ENCODE measurements around the gene IL1RL2. TPM values are rescaled to one million over a fixed set of nuclear protein-coding genes. Genes with fewer than 3 reads are reported as not detected.
A peak's percentile ranks its signal among the peaks of the same experiment; 100 is the strongest.

Gene IL1RL2
- total and polyA plus RNA-seq, 2 donors from 2014 or later, result 1.4 to 1.8 TPM

DNA sequence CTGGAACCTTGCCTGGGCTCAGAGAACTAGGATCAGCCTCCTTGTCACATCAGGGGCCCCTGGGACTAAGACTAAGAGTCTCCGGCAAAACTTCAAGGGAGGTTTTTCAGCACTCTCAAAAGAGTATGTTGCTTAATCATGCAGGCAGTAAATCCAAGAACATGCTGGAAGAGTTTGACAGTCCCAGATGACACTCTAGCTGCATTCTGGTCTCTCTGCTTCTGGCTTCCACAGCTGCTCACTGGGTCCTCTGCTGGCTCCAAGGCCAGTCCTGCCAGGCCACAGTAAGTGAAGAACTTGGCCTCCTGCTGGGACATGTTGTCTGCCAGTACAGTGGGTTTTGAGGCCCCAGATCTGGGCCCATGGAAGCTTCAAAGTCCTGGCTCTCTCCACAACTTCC, 79.4 kb downstream of the IL1RL2 start:
- H3K27ac ChIP-seq (ENCODE audit: low read depth in 2 of 2, low read length in 2 of 2), result peak overlapping the region in 1 of 2 donors; percentile 10
- H3K4me3 ChIP-seq (ENCODE audit: low read length in 3 of 3), result no peak overlapping the region
- no peaks in the 10 kb centered on the region for H3K27me3 ChIP-seq (ENCODE audit: control insufficient read depth, insufficient read depth, low read length)
- TF ChIP-seq, protein P1, sequence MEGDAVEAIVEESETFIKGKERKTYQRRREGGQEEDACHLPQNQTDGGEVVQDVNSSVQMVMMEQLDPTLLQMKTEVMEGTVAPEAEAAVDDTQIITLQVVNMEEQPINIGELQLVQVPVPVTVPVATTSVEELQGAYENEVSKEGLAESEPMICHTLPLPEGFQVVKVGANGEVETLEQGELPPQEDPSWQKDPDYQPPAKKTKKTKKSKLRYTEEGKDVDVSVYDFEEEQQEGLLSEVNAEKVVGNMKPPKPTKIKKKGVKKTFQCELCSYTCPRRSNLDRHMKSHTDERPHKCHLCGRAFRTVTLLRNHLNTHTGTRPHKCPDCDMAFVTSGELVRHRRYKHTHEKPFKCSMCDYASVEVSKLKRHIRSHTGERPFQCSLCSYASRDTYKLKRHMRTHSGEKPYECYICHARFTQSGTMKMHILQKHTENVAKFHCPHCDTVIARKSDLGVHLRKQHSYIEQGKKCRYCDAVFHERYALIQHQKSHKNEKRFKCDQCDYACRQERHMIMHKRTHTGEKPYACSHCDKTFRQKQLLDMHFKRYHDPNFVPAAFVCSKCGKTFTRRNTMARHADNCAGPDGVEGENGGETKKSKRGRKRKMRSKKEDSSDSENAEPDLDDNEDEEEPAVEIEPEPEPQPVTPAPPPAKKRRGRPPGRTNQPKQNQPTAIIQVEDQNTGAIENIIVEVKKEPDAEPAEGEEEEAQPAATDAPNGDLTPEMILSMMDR (IDR thresholded peaks at IDR 0.05; ENCODE audit: borderline replicate concordance, extremely low read depth, insufficient read depth), result no peak
- H3K36me3 ChIP-seq (ENCODE audit: control insufficient read depth in 2 of 3, insufficient read depth in 3 of 3, low read length in 3 of 3), result no peaks in the 10 kb centered on the region
- DNase-seq (peak in 2 of 5 donors; percentile 11 to 74), FAIRE-seq (no peak)
- peaks cover 0 to 7% (median 0%) of the 10 kb centered on the region in 3 donors for H3K4me1 ChIP-seq (ENCODE audit: control insufficient read depth in 2 of 3, insufficient read depth in 2 of 3, low read depth in 1 of 3, low read length in 3 of 3)
- H3K9me3 ChIP-seq (ENCODE audit: control insufficient read depth in 2 of 3, insufficient read depth in 1 of 3, low read length in 3 of 3), result no peaks in the 10 kb centered on the region
- no peak overlapping the region for H3K9ac ChIP-seq (ENCODE audit: low read length in 3 of 3)
- intact Hi-C loops (cut with DNase I), result no loop called here

- no peak overlapping the region for H3K9ac ChIP-seq (ENCODE audit: low read length in 3 of 3)
- no peaks in the 10 kb centered on the region for H3K27me3 ChIP-seq (ENCODE audit: control insufficient read depth, insufficient read depth, low read length)
- intact Hi-C loops (cut with DNase I), result no loop called here
- H3K4me3 ChIP-seq (ENCODE audit: low read length in 3 of 3), result no peak overlapping the region
- TF ChIP-seq, protein P1 (IDR thresholded peaks at IDR 0.05; ENCODE audit: borderline replicate concordance, extremely low read depth, insufficient read depth), result no peak
- DNase-seq (no peak), FAIRE-seq (no peak)
- no peaks in the 10 kb centered on the region for H3K36me3 ChIP-seq (ENCODE audit: control insufficient read depth in 2 of 3, insufficient read depth in 3 of 3, low read length in 3 of 3)
- H3K4me1 ChIP-seq (ENCODE audit: control insufficient read depth in 2 of 3, insufficient read depth in 2 of 3, low read depth in 1 of 3, low read length in 3 of 3), result peaks cover 0 to 7% (median 0%) of the 10 kb centered on the region in 3 donors
- no peak overlapping the region for H3K27ac ChIP-seq (ENCODE audit: low read depth in 2 of 2, low read length in 2 of 2)
- H3K9me3 ChIP-seq (ENCODE audit: control insufficient read depth in 2 of 3, insufficient read depth in 1 of 3, low read length in 3 of 3), result no peaks in the 10 kb centered on the region
Observed at GRCh38 chr2:102267774-102268173, 81.0 kb downstream of the IL1RL2 start.

GRCh38 chr2:102268510-102269199, 81.8 kb downstream of the IL1RL2 start:
- peaks cover 0 to 7% (median 0%) of the 10 kb centered on the region in 3 donors for H3K4me1 ChIP-seq (ENCODE audit: control insufficient read depth in 2 of 3, insufficient read depth in 2 of 3, low read depth in 1 of 3, low read length in 3 of 3)
- peak overlapping the region in 1 of 2 donors; percentile 75 for H3K27ac ChIP-seq (ENCODE audit: low read depth in 2 of 2, low read length in 2 of 2)
- FAIRE-seq (no peak), DNase-seq (peak in 2 of 5 donors; percentile 70 to 85)
- no peak overlapping the region for H3K9ac ChIP-seq (ENCODE audit: low read length in 3 of 3)
- intact Hi-C loops (cut with DNase I), result no loop called here
- no peaks in the 10 kb centered on the region for H3K27me3 ChIP-seq (ENCODE audit: control insufficient read depth, insufficient read depth, low read length)
- H3K4me3 ChIP-seq (ENCODE audit: low read length in 3 of 3), result no peak overlapping the region
- no peaks in the 10 kb centered on the region for H3K36me3 ChIP-seq (ENCODE audit: control insufficient read depth in 2 of 3, insufficient read depth in 3 of 3, low read length in 3 of 3)
- TF ChIP-seq, protein P1 (IDR thresholded peaks at IDR 0.05; ENCODE audit: borderline replicate concordance, extremely low read depth, insufficient read depth), result no peak
- no peaks in the 10 kb centered on the region for H3K9me3 ChIP-seq (ENCODE audit: control insufficient read depth in 2 of 3, insufficient read depth in 1 of 3, low read length in 3 of 3)

All from kidney (tissue), 14 donors.